ENCODE data around the gene ACKR3.
A peak's percentile ranks its signal among the peaks of the same experiment; 100 is the strongest.

ACKR3 gene

DNA sequence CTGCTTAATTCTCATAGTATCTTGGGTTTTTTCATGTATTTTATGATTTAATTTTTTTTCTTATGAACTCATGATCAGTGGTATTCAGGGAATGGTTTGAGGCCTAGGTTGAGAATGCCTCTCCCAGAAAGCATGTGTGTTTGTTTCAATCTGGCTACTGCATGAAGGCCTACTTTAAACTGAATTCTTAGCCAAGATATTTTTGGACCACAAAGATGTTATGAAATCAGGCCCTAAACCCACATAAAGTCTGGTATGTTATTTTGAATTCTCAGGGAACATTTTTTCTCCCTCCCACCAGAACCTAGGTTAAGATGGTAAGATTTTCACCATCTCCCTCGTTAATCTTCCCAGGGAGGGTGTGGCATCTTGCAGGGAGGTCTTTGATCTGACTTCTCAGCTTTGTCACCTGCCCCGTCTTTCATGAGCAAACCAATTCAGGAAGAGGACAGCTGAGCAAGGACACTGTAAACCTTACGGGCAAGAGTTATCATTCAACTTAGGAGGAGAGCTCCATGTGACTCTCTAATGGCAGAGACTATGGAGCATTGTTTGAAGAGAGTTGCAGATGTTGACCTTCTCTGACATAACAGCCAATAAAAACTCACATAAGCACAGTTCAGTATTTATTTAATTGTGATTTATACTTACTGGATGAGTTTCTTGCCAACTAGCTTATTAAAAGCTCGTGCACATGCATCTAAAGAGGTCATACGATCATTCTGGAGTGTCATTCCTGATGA is 21.3 kb upstream of the ACKR3 start:
- H3K4me3 ChIP-seq (ENCODE audit: low read depth, low read length) = no peak overlapping the region
- DNase-seq (ENCODE audit: low read depth) = no peak

DNA sequence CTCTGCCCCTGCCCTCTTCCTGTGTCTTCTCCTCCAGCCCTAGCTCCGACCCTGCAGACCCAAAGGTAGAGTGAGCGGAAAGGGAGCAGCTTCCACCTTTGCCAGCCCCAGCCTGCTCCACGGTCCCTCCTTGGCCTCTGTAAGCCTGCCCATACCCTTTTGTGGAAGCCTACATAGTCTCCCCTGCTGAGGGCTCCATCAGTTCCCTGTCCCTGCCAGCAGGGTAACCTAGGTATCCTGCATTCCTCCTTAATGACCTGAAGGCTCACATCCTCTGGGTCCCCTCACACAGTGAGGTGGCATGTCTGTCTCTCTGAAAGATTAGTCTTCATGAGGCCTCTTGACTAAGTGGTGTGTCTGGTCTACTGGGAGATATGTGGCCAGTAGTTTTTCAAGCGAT is 20.5 kb upstream of the ACKR3 start:
- DNase-seq (ENCODE audit: low read depth) = no peak
- TF ChIP-seq, protein P1, sequence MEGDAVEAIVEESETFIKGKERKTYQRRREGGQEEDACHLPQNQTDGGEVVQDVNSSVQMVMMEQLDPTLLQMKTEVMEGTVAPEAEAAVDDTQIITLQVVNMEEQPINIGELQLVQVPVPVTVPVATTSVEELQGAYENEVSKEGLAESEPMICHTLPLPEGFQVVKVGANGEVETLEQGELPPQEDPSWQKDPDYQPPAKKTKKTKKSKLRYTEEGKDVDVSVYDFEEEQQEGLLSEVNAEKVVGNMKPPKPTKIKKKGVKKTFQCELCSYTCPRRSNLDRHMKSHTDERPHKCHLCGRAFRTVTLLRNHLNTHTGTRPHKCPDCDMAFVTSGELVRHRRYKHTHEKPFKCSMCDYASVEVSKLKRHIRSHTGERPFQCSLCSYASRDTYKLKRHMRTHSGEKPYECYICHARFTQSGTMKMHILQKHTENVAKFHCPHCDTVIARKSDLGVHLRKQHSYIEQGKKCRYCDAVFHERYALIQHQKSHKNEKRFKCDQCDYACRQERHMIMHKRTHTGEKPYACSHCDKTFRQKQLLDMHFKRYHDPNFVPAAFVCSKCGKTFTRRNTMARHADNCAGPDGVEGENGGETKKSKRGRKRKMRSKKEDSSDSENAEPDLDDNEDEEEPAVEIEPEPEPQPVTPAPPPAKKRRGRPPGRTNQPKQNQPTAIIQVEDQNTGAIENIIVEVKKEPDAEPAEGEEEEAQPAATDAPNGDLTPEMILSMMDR (IDR thresholded peaks at IDR 0.05; ENCODE audit: low read depth, low read length, missing control alignments) = peak; percentile 21
- H3K4me3 ChIP-seq (ENCODE audit: low read depth, low read length) = no peak overlapping the region

More for the DNA sequence above, 21.3 kb upstream of the ACKR3 start:
- TF ChIP-seq, protein P1 (IDR thresholded peaks at IDR 0.05; ENCODE audit: low read depth, low read length, missing control alignments) = no peak

- DNase-seq (ENCODE audit: low read depth) = no peak
- no peak overlapping the region for H3K4me3 ChIP-seq (ENCODE audit: low read depth, low read length)
- TF ChIP-seq, protein P1 (IDR thresholded peaks at IDR 0.05; ENCODE audit: low read depth, low read length, missing control alignments) = no peak
Measured at GRCh38 chr2:236550290-236550689, 19.3 kb upstream of the ACKR3 start.

DNA sequence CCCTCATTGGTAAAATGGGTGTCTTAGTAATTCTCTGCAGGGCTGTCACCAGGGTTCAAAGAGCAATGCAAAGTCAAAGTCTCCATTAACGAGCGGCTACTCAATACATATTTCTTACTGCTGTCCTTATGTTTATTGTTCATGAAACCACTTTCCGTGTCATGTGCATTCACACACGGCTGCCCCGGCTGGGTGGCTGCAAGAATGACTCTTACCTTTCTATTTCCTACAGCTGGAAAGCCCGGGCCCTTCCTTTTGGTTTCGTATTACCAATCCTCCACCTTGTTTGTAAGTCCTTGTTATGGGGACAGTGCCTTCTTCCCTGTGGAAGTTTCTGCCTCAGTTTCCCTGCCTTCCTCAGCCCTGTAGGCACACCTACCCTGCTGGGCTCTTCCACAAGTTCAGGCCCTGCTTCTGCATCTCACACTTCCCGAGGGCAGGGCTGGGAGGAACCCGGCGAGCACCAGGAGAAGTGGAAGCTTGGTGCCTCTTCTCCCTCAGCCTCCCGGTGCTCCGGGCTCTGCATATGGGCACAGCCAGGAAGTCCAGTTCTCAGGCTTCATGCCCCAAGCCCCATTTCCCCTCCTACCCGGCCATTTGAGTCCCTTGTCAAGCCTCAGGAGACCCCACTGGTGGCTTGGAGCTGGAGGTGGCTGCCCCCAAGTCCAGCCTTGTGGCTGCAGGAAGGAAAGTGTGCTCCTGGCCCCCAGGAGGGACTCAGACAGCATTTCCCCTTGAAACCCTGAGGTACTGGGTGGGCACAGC is 18.7 kb upstream of the ACKR3 start:
- H3K4me3 ChIP-seq (ENCODE audit: low read depth, low read length) = no peak overlapping the region
- DNase-seq (ENCODE audit: low read depth) = no peak
- TF ChIP-seq, protein P1 (IDR thresholded peaks at IDR 0.05; ENCODE audit: low read depth, low read length, missing control alignments) = no peak

DNA sequence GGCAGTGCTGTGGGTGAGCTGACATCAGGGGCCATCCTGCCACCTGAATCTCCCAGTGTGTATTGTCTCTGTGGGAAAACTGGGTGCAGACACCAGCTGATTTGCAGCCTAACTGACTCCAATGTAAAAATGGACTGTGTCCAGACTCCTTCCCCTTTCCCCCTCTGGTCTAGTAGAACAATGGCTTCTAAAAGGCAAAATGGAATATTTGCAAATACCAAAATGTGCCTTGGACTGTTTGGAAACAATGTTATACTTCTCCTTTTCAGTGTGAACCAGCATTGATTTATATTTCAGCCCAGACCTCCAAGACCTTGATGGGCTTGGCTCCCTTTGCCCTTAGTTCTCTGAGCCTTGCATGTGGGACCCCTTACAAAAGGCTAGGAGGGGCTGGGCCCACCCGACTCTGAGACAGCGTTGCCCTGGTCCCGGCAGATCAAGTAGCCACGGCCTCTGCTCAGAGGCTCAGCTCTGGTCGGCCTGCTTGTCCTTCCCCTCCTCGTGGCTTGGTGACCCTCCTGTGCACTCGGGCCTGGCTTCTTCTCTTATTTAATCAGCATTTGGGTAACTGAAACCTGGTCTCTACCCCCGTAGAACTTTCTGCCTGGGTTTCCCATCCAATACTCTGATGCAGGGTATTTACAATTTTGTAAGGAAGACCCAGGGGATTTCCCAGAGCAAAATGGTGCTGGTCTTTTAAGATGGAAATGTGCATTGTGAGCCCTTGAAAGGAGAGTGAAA is 18.0 kb upstream of the ACKR3 start:
- no peak overlapping the region for H3K4me3 ChIP-seq (ENCODE audit: low read depth, low read length)
- TF ChIP-seq, protein P1 (IDR thresholded peaks at IDR 0.05; ENCODE audit: low read depth, low read length, missing control alignments) = no peak
- DNase-seq (ENCODE audit: low read depth) = no peak

GRCh38 chr2:236552212-236552542 is 17.4 kb upstream of the ACKR3 start:
- H3K4me3 ChIP-seq (ENCODE audit: low read depth, low read length) = no peak overlapping the region
- TF ChIP-seq, protein P1 (IDR thresholded peaks at IDR 0.05; ENCODE audit: low read depth, low read length, missing control alignments) = no peak
- no peak for DNase-seq (ENCODE audit: low read depth)

All from GM12864 (cell line).